Right cardiac atrium (tissue), 5 donors: ENCODE data around the gene GJC2. TPM values are rescaled to one million over a fixed set of nuclear protein-coding genes. Genes with fewer than 3 reads are reported as not detected.
A peak's percentile ranks its signal among the peaks of the same experiment; 100 is the strongest.
"Not testable (repeated sequence)": the region's sequence is repeated elsewhere in the genome, so short reads cannot be mapped to it uniquely, and the experiment has no call there.

ENCODE experiments used
- ATAC-seq, 2 donors: fragments of 200-7000 bp; cut with Tn5 transposase; one replicate each; pipeline versions ENCODE4 v1.8.0 to v1.9.1; 2020; ENCODE audit warnings: moderate library complexity in 2 of 2, mild to moderate bottlenecking in 1 of 2
- DNase-seq, 3 donors: peaks; one replicate each; pipeline ENCODE4 v3.0.0-alpha.2; 2020
- H3K27ac ChIP-seq: one replicate; pipeline ENCODE4 v1.5.1; 2013; ENCODE audit warnings: mild to moderate bottlenecking, low read length, control low read depth, moderate library complexity
- H3K27me3 ChIP-seq: one replicate; pipeline ENCODE4 v1.6.1; 2013; ENCODE audit not compliant: control insufficient read depth, insufficient read depth
- H3K4me1 ChIP-seq: one replicate; pipeline ENCODE4 v1.6.1; 2013; ENCODE audit warnings: low read length; ENCODE audit not compliant: control insufficient read depth, insufficient read depth
- H3K4me3 ChIP-seq: one replicate; pipeline ENCODE4 v1.5.1; 2013; ENCODE audit warnings: low read length, control low read depth
- H3K9me3 ChIP-seq: one replicate; pipeline ENCODE4 v1.6.1; 2013; ENCODE audit warnings: low read length; ENCODE audit not compliant: control insufficient read depth
- WGBS: extraction: QIAGEN DNeasy Blood & Tissue Kit; methylation state at CpG from one replicate; pipeline ENCODE4 v1.1.7; 2013; 5-methylcytosine and 5-hydroxymethylcytosine counted together
- intact Hi-C, 4 donors: fragments of 100-400 bp; cut with DNase I; formaldehyde crosslinking; loops; one replicate each; pipeline versions ENCODE4 v1.11.0 to v1.14.0; 2022 to 2023
- polyA plus RNA-seq: library from polyadenylated mRNA; stranded (reverse); fragments of 200-250 nt; gene quantifications from one replicate; pipeline ENCODE4 v1.2.3, GENCODE V29; 2013
- total RNA-seq, 4 donors: library from RNA; stranded (reverse); fragmentation: NEBNext Ultra II Directional; extraction: Animal tissue kit (Norgen Biotek cat#: 25700); gene quantifications; one replicate each; pipeline ENCODE4 v1.2.1, GENCODE V29; 2021
- donor health status: healthy with polysubstance abuse.
- donor health status: DM: no; HTN: yes; CAD: no.
- donor health status: DM: no; HTN: no; CAD: no.
- donor health status: DM: no; HTN: yes; CAD: no; lungs with severe emphysema.
- donor health status: DM: yes; HTN: yes; CAD: no.

GJC2 gene
- total and polyA plus RNA-seq, 5 donors = 1.2 to 2.2 (median 1.6) TPM

- H3K27me3 ChIP-seq = no peaks in the 10 kb centered on the region
- intact Hi-C loops = no loop called here
- ATAC-seq (no peak), DNase-seq (peak in 2 of 3 donors; percentile 55 to 61)
- no peaks in the 10 kb centered on the region for H3K9me3 ChIP-seq
- H3K4me1 ChIP-seq = peaks cover 5% of the 10 kb centered on the region
- H3K27ac ChIP-seq = no peak overlapping the region
- no peak overlapping the region for H3K4me3 ChIP-seq
- 86% methylated on average over 19 of the region's 19 CpGs for whole genome bisulfite sequencing
Measured at GRCh38 chr1:228107636-228108035, 42.1 kb upstream of the GJC2 start.

GRCh38 chr1:228108055-228108690, 41.6 kb upstream of the GJC2 start:
- peak overlapping the region; percentile 55 for H3K4me3 ChIP-seq
- intact Hi-C loops = no loop called here
- H3K9me3 ChIP-seq = no peaks in the 10 kb centered on the region
- ATAC-seq = no peak
- peak overlapping the region; percentile 31 for H3K27ac ChIP-seq
- DNase-seq = peak in 2 of 3 donors; percentile 50 to 60
- peaks cover 5% of the 10 kb centered on the region for H3K4me1 ChIP-seq
- H3K27me3 ChIP-seq = no peaks in the 10 kb centered on the region
- WGBS = 75% methylated on average over 11 of the region's 11 CpGs

- H3K9me3 ChIP-seq = no peaks in the 10 kb centered on the region
- WGBS = 3% methylated on average over 8 of the region's 8 CpGs
- peak overlapping the region; percentile 31 for H3K27ac ChIP-seq
- H3K27me3 ChIP-seq = no peaks in the 10 kb centered on the region
- H3K4me3 ChIP-seq = peak overlapping the region; percentile 55
- peaks cover 4% of the 10 kb centered on the region for H3K4me1 ChIP-seq
- ATAC-seq (no peak), DNase-seq (peak in 1 of 3 donors; percentile 45)
- intact Hi-C loops = no loop called here
Measured at GRCh38 chr1:228108742-228109072, 41.0 kb upstream of the GJC2 start.

- Histone ChIP-seq H3K27me3 (no peaks in the 10 kb centered on the region), H3K27ac (peak within 1 kb of the TSS; percentile 31), H3K4me3 (peak within 1 kb of the TSS; percentile 55), H3K9me3 (no peaks in the 10 kb centered on the region), H3K4me1 (peaks cover 3% of the 10 kb centered on the region)
- DNase-seq (peak; percentile 97 to 99 (median 99)), ATAC-seq (peak; percentile 95 to 96)
- WGBS = under 1% methylated on average over 66 of the region's 66 CpGs
- intact Hi-C loops = no loop called here
Measured at GRCh38 chr1:228109073-228109961, 40.4 kb upstream of the GJC2 start, which contains the start of gene MRPL55. TSS of gene MRPL55 (minus strand) at chr1:228109299. CDS start at chr1:228108260, 1,039 bp downstream.

GRCh38 chr1:228109962-228110488, 39.7 kb upstream of the GJC2 start:
- 37% methylated on average over 15 of the region's 15 CpGs for WGBS
- ATAC-seq = peak in 1 of 2 donors; percentile 1

GRCh38 chr1:228110556-228110955, 39.2 kb upstream of the GJC2 start:
- Histone ChIP-seq H3K4me3 (no peak overlapping the region), H3K4me1 (peaks cover 3% of the 10 kb centered on the region), H3K9me3 (no peaks in the 10 kb centered on the region), H3K27me3 (no peaks in the 10 kb centered on the region), H3K27ac (no peak overlapping the region)
- peak in 1 of 3 donors; percentile 62 for DNase-seq
- WGBS = 82% methylated on average over 7 of the region's 7 CpGs
- no peak for ATAC-seq
- intact Hi-C loops = no loop called here

More at GRCh38 chr1:228109962-228110488, 39.7 kb upstream of the GJC2 start:
- intact Hi-C loops = no loop called here
- H3K27me3 ChIP-seq = no peaks in the 10 kb centered on the region
- peak overlapping the region; percentile 20 for H3K27ac ChIP-seq
- H3K4me1 ChIP-seq = peaks cover 3% of the 10 kb centered on the region
- DNase-seq = peak in 2 of 3 donors; percentile 63 to 64
- peak overlapping the region; percentile 55 for H3K4me3 ChIP-seq
- H3K9me3 ChIP-seq = no peaks in the 10 kb centered on the region

GRCh38 chr1:228111315-228111714, 38.4 kb upstream of the GJC2 start:
- intact Hi-C loops, H3K4me1 ChIP-seq, H3K4me3 ChIP-seq, DNase-seq, H3K27me3 ChIP-seq, H3K9me3 ChIP-seq, H3K27ac ChIP-seq, ATAC-seq: not testable (repeated sequence)
- WGBS = 95% methylated on average over 6 of the region's 6 CpGs

- H3K4me3 ChIP-seq = no peak overlapping the region
- no peaks in the 10 kb centered on the region for H3K27me3 ChIP-seq
- ATAC-seq (no peak), DNase-seq (no peak)
- no peaks in the 10 kb centered on the region for H3K9me3 ChIP-seq
- intact Hi-C loops = no loop called here
- H3K27ac ChIP-seq = no peak overlapping the region
- WGBS = 92% methylated on average over 7 of the region's 7 CpGs
- H3K4me1 ChIP-seq = peaks cover 3% of the 10 kb centered on the region
Measured at GRCh38 chr1:228112167-228112566, 37.6 kb upstream of the GJC2 start.

- DNase-seq = no peak
- Histone ChIP-seq H3K4me3 (no peak overlapping the region), H3K9me3 (no peaks in the 10 kb centered on the region), H3K27me3 (no peaks in the 10 kb centered on the region), H3K27ac (no peak overlapping the region), H3K4me1 (peaks cover 3% of the 10 kb centered on the region)
- WGBS = 83% methylated on average over 1 of the region's 1 CpG
- intact Hi-C loops = no loop called here
- ATAC-seq = no peak
Measured at GRCh38 chr1:228112617-228113016, 37.1 kb upstream of the GJC2 start.

- WGBS = 77% methylated on average over 3 of the region's 3 CpGs
- intact Hi-C loops = loop anchor here in 1 of 4 donors (5.0 kb wide), 1 partner anchor 287 kb away; no protein-coding TSS in a partner anchor
- Histone ChIP-seq H3K4me3 (no peak overlapping the region), H3K4me1 (no peaks in the 10 kb centered on the region), H3K9me3 (no peaks in the 10 kb centered on the region), H3K27me3 (no peaks in the 10 kb centered on the region), H3K27ac (no peak overlapping the region)
- no peak for ATAC-seq
- no peak for DNase-seq
Measured at GRCh38 chr1:228114827-228115226, 34.9 kb upstream of the GJC2 start.

GRCh38 chr1:228117335-228117734, 32.4 kb upstream of the GJC2 start:
- H3K4me1 ChIP-seq = no peaks in the 10 kb centered on the region
- WGBS = 97% methylated on average over 4 of the region's 4 CpGs

More at GRCh38 chr1:228117335-228117734, 32.4 kb upstream of the GJC2 start:
- Histone ChIP-seq H3K9me3 (no peaks in the 10 kb centered on the region), H3K27ac (no peak overlapping the region), H3K4me3 (no peak overlapping the region), H3K27me3 (no peaks in the 10 kb centered on the region)
- intact Hi-C loops = loop anchor here in 1 of 4 donors (5.0 kb wide), 1 partner anchor 285 kb away; no protein-coding TSS in a partner anchor
- ATAC-seq = no peak
- no peak for DNase-seq
